ENCODE data around the gene TXNRD1. TPM values are rescaled to one million over a fixed set of nuclear protein-coding genes. Genes with fewer than 3 reads are reported as not detected.
A peak's percentile ranks its signal among the peaks of the same experiment; 100 is the strongest.
"Not testable (repeated sequence)": the region's sequence is repeated elsewhere in the genome, so short reads cannot be mapped to it uniquely, and the experiment has no call there.

The TXNRD1 gene
- total and polyA plus RNA-seq, 8 donors, result 54.6 to 174 (median 61.1) TPM

GRCh38 chr12:104386461-104386860, 170.9 kb downstream of the TXNRD1 start:
- H3K27me3 ChIP-seq, result no peaks in the 10 kb centered on the region
- no peak overlapping the region for H3K27ac ChIP-seq
- H3K36me3 ChIP-seq, result no peaks in the 10 kb centered on the region
- no peaks in the 10 kb centered on the region for H3K9me3 ChIP-seq
- peaks cover 5 to 10% of the 10 kb centered on the region in 2 donors for H3K4me1 ChIP-seq
- no peak overlapping the region for H3K4me3 ChIP-seq
- no peak for ATAC-seq
- no peak for TF ChIP-seq CTCF (IDR thresholded peaks at IDR 0.05)
- DNase-seq, result no peak
- intact Hi-C loops (cut with DNase I), result loop anchor here in 1 of 2 donors (10.0 kb wide), 1 partner anchor 488 kb away; no protein-coding TSS in a partner anchor

- TF ChIP-seq CTCF (IDR thresholded peaks at IDR 0.05), result no peak
- Histone ChIP-seq H3K4me3 (no peak overlapping the region), H3K36me3 (no peaks in the 10 kb centered on the region), H3K4me1 (peaks cover 2 to 3% of the 10 kb centered on the region in 2 donors), H3K27ac (no peak overlapping the region), H3K9me3 (no peaks in the 10 kb centered on the region), H3K27me3 (no peaks in the 10 kb centered on the region)
- peak in 1 of 4 donors; percentile 33 for DNase-seq
- ATAC-seq, result no peak
- intact Hi-C loops (cut with DNase I), result loop anchor here in 1 of 2 donors (10.0 kb wide), 1 partner anchor 488 kb away; no protein-coding TSS in a partner anchor
Measured at GRCh38 chr12:104387190-104387589, 171.6 kb downstream of the TXNRD1 start.

GRCh38 chr12:104394086-104394485, 178.5 kb downstream of the TXNRD1 start:
- H3K27ac ChIP-seq; H3K4me3 ChIP-seq; intact Hi-C loops (cut with DNase I); H3K27me3 ChIP-seq; H3K36me3 ChIP-seq; DNase-seq; H3K4me1 ChIP-seq; ATAC-seq; H3K9me3 ChIP-seq: not testable (repeated sequence)

Other genes with a start within 250 kb of the TXNRD1 start
- gene TDG, start 249.9 kb upstream of the TXNRD1 start, total RNA-seq, result 10 to 100 TPM; 20.5 to 21.0 TPM
- gene TDG, start 249.9 kb upstream of the TXNRD1 start, polyA plus RNA-seq (ENCODE audit: insufficient read length in 6 of 6), result 10 to 100 TPM; 48.2 to 61.2 (median 51.0) TPM
- 10 to 100 TPM in 1 of 2 donors, 1 to 10 TPM in 1; 7.5 to 19.2 TPM for gene GLT8D2, start 165.6 kb upstream of the TXNRD1 start, total RNA-seq
- 10 to 100 TPM; 23.1 to 34.6 (median 27.9) TPM for gene GLT8D2, start 165.6 kb upstream of the TXNRD1 start, polyA plus RNA-seq (ENCODE audit: insufficient read length in 6 of 6)
- gene HCFC2, start 151.2 kb upstream of the TXNRD1 start, total RNA-seq, result 10 to 100 TPM; 16.7 to 18.1 TPM
- gene HCFC2, start 151.2 kb upstream of the TXNRD1 start, polyA plus RNA-seq (ENCODE audit: insufficient read length in 6 of 6), result 10 to 100 TPM; 21.2 to 26.8 (median 26.0) TPM
- 10 to 100 TPM; 25.0 to 29.8 TPM for gene NFYB, start 77.6 kb upstream of the TXNRD1 start, total RNA-seq
- gene NFYB, start 77.6 kb upstream of the TXNRD1 start, polyA plus RNA-seq (ENCODE audit: insufficient read length in 6 of 6), result 10 to 100 TPM; 75.6 to 93.6 (median 85.9) TPM
- 1 to 10 TPM; 2.9 to 5.4 TPM for gene EID3, start 88.0 kb downstream of the TXNRD1 start, total RNA-seq
- gene EID3, start 88.0 kb downstream of the TXNRD1 start, polyA plus RNA-seq (ENCODE audit: insufficient read length in 6 of 6), result 1 to 10 TPM; 5.8 to 6.9 (median 6.7) TPM
- 10 to 100 TPM; 39.3 to 56.9 TPM for gene CHST11, start 241.2 kb downstream of the TXNRD1 start, total RNA-seq
- gene CHST11, start 241.2 kb downstream of the TXNRD1 start, polyA plus RNA-seq (ENCODE audit: insufficient read length in 6 of 6), result 10 to 100 TPM; 11.1 to 18.0 (median 14.2) TPM

All from left lung (tissue), 10 donors.